GM12878 (cell line): ENCODE results near the gene DIS3L2. TPM values are rescaled to one million over a fixed set of nuclear protein-coding genes. Genes with fewer than 3 reads are reported as not detected.

Source experiments
- ATAC-seq: fragments of 200-7000 bp; cut with Tn5 transposase; 3 replicates; pipeline ENCODE4 v1.9.1; 2020; ENCODE audit warnings: mild to moderate bottlenecking, moderate library complexity
- BruUV-seq: library from RNA; stranded (reverse); fragments of 400-500 nt; replicated peaks from 2 replicates; lab custom pipeline; 2021; lab: Mats Ljungman, UMichigan
- CTCF ChIA-PET: fragments of 300-600 bp; sonication (Branson Sonifier 250); formaldehyde crosslinking; extraction: SDS; loops from one replicate; lab custom pipeline; 2021; ENCODE audit warnings: inconsistent platforms; lab: Yijun Ruan, JAX
- POLR2A ChIA-PET: fragments of 350-600 bp; formaldehyde crosslinking; extraction: SDS; loops from one replicate; lab custom pipeline; 2021; ENCODE audit warnings: inconsistent platforms; lab: Charles Lee
- RAD21 ChIA-PET: fragments of 300-600 bp; sonication (Branson Sonifier 250); formaldehyde crosslinking; loops from one replicate; lab custom pipeline; 2023; ENCODE audit warnings: antibody characterized with exemption; ENCODE audit not compliant: unreplicated experiment; lab: Charles Lee
- SMC1A ChIA-PET: fragments of 300-600 bp; sonication (Branson Sonifier 250); formaldehyde crosslinking; loops from one replicate; lab custom pipeline; 2023; ENCODE audit not compliant: unreplicated experiment, uncharacterized antibody; lab: Charles Lee
- DNase-seq: peaks from one replicate; pipeline ENCODE4 v3.0.0-alpha.2; 2011; ENCODE audit warnings: low read depth, low spot score
- FAIRE-seq: peaks from 3 replicates; lab custom pipeline; 2011; peaks lifted over from hg19 to GRCh38; lab: Jason Lieb, UNC
- H2AFZ ChIP-seq: 2 replicates; pipeline ENCODE4 v1.6.0; 2011; ENCODE audit warnings: low read depth, low read length, control low read depth; ENCODE audit not compliant: control insufficient read depth
- H3K27ac ChIP-seq: 2 replicates; pipeline ENCODE4 v1.5.1; 2011; ENCODE audit warnings: control low read depth; ENCODE audit not compliant: control insufficient read depth, insufficient read depth
- H3K27me3 ChIP-seq, 2 experiments: replicated peaks in 1 of 2; 2 replicates each; pipeline versions ENCODE4 v1.6.0 to v1.6.1; 2011; ENCODE audit warnings: low read length in 1 of 2; ENCODE audit not compliant: control insufficient read depth in 2 of 2, insufficient read depth in 2 of 2
- H3K36me3 ChIP-seq, 2 experiments: 2 replicates each; pipeline ENCODE4 v1.5.1; 2011; ENCODE audit warnings: low read length in 1 of 2; ENCODE audit not compliant: control insufficient read depth in 2 of 2, insufficient read depth in 2 of 2
- H3K4me1 ChIP-seq: 2 replicates; pipeline ENCODE4 v1.6.1; 2011; ENCODE audit warnings: mild to moderate bottlenecking, low read length, moderate library complexity, mixed read lengths; ENCODE audit not compliant: control insufficient read depth, insufficient read depth
- H3K4me2 ChIP-seq: 2 replicates; pipeline ENCODE4 v1.6.0; 2011; ENCODE audit warnings: control low read depth; ENCODE audit not compliant: control insufficient read depth, insufficient read depth
- H3K4me3 ChIP-seq: fragments of 200-600 bp; sonication (generic); 2 replicates; pipeline ENCODE4 v1.5.1; 2016
- H3K79me2 ChIP-seq: 2 replicates; pipeline ENCODE4 v1.6.0; 2011; ENCODE audit warnings: low read length; ENCODE audit not compliant: control insufficient read depth, insufficient read depth
- H3K9ac ChIP-seq: 2 replicates; pipeline ENCODE4 v1.8.0; 2011; ENCODE audit warnings: low read length, control low read depth, mixed read lengths; ENCODE audit not compliant: control insufficient read depth, insufficient read depth
- H3K9me3 ChIP-seq: replicated peaks from 3 replicates; pipeline ENCODE4 v1.5.1; 2011; ENCODE audit warnings: mild to moderate bottlenecking, low read length; ENCODE audit not compliant: control insufficient read depth, insufficient read depth
- H4K20me1 ChIP-seq: 2 replicates; pipeline ENCODE4 v1.6.0; 2011; ENCODE audit not compliant: control insufficient read depth, insufficient read depth
- BACH1 ChIP-seq: fragments of 450-650 bp; IDR thresholded peaks from 2 replicates; pipeline ENCODE4 v1.6.1; 2017; ENCODE audit warnings: mild to moderate bottlenecking, borderline replicate concordance
- BRCA1 ChIP-seq: IDR thresholded peaks from 2 replicates; pipeline ENCODE4 v1.6.1; 2011; ENCODE audit warnings: low read depth, low read length, improper control_type of control experiment
- ETV6 ChIP-seq, 2 experiments: fragments of 450-650 bp in 1 of 2; IDR thresholded peaks in 1 of 2; conservative IDR thresholded peaks in 1 of 2; 2 replicates each; pipeline ENCODE4 v1.6.1; 2014; ENCODE audit warnings: antibody characterized with exemption in 1 of 2, borderline replicate concordance in 1 of 2, low read depth in 1 of 2, mild to moderate bottlenecking in 1 of 2, moderate library complexity in 1 of 2
- GATAD2B ChIP-seq: fragments of 450-650 bp; conservative IDR thresholded peaks from 2 replicates; pipeline ENCODE4 v1.6.1; 2017; ENCODE audit warnings: low read depth, mild to moderate bottlenecking, moderate library complexity
- LARP7 ChIP-seq: fragments of 450-650 bp; IDR thresholded peaks from 2 replicates; pipeline ENCODE4 v1.6.1; 2017; ENCODE audit warnings: mild to moderate bottlenecking
- RAD51 ChIP-seq: fragments of 450-650 bp; IDR thresholded peaks from 2 replicates; pipeline ENCODE4 v1.6.1; 2016; ENCODE audit warnings: moderate library complexity, mild to moderate bottlenecking, inconsistent platforms
- SMAD5 ChIP-seq: IDR thresholded peaks from 2 replicates; pipeline ENCODE4 v1.6.1; 2016; ENCODE audit warnings: antibody characterized with exemption, low read depth
- SUZ12 ChIP-seq: fragments of 200-600 bp; sonication (generic); IDR thresholded peaks from one replicate; pipeline ENCODE4 v1.6.1; 2018; ENCODE audit warnings: antibody characterized with exemption, mild to moderate bottlenecking; ENCODE audit not compliant: unreplicated experiment
- WGBS: methylation state at CpG from one replicate; pipeline ENCODE4 v1.1.6; 2016; ENCODE audit warnings: low lambda C conversion rate; ENCODE audit not compliant: insufficient replicate concordance, insufficient coverage; ENCODE audit errors: missing lambda C conversion rate; 5-methylcytosine and 5-hydroxymethylcytosine counted together
- in situ Hi-C: fragments of 300-500 bp; cut with MboI; formaldehyde crosslinking; loops from 9 replicates; pipeline ENCODE4 v1.14.3; 2018; ENCODE audit warnings: mixed read lengths
- intact Hi-C: fragments of 100-400 bp; cut with micrococcal nuclease; formaldehyde crosslinking; loops from one replicate; pipeline ENCODE4 v1.14.2; 2022; ENCODE audit not compliant: unreplicated experiment
- polyA plus RNA-seq, 11 experiments: library from polyadenylated mRNA; depleted of rRNA in 4 of 11; unstranded in 6 of 11; stranded (reverse) in 5 of 11; fragments of >200 nt; fragmentation: Nextera tagmentation in 4 of 11; fragmentation: Illumina TruSeq in 1 of 11; extraction: Ambion mirVana in 4 of 11; extraction: Trizol in 1 of 11; gene quantifications; 1 replicate in 1 of 11; 2 replicates in 10 of 11; pipeline versions ENCODE4 v1.2.1 to v1.2.3, GENCODE V29; 2011 to 2016; ENCODE audit warnings: inconsistent platforms in 2 of 11, missing spikeins in 2 of 11, low read depth in 1 of 11
- total RNA-seq, 4 experiments: library from RNA; depleted of rRNA in 3 of 4; stranded (reverse); fragments of >200 nt in 3 of 4; fragmentation: Illumina TruSeq in 1 of 4; extraction: Trizol in 1 of 4; gene quantifications; 2 replicates each; pipeline versions ENCODE4 v1.2.1 to v1.2.3, GENCODE V29; 2013 to 2021
- TF ChIP-seq, protein P1 (sequence below): fragments of 450-650 bp; IDR thresholded peaks from 2 replicates; pipeline ENCODE4 v1.6.1; 2018; ENCODE audit warnings: mild to moderate bottlenecking, low read depth, moderate library complexity; ENCODE audit not compliant: partially characterized antibody
- TF ChIP-seq, protein P2 (sequence below): fragments of 450-650 bp; IDR thresholded peaks from 2 replicates; pipeline ENCODE4 v1.6.1; 2016; ENCODE audit warnings: mild to moderate bottlenecking, moderate library complexity, borderline replicate concordance

The DIS3L2 gene
- total and polyA plus RNA-seq, 10 of the 15 experiments (the other 5 are each of a cell fraction or from before 2014, with no cell fraction given) = 3.5 to 27.1 (median 16.0) TPM

DNA sequence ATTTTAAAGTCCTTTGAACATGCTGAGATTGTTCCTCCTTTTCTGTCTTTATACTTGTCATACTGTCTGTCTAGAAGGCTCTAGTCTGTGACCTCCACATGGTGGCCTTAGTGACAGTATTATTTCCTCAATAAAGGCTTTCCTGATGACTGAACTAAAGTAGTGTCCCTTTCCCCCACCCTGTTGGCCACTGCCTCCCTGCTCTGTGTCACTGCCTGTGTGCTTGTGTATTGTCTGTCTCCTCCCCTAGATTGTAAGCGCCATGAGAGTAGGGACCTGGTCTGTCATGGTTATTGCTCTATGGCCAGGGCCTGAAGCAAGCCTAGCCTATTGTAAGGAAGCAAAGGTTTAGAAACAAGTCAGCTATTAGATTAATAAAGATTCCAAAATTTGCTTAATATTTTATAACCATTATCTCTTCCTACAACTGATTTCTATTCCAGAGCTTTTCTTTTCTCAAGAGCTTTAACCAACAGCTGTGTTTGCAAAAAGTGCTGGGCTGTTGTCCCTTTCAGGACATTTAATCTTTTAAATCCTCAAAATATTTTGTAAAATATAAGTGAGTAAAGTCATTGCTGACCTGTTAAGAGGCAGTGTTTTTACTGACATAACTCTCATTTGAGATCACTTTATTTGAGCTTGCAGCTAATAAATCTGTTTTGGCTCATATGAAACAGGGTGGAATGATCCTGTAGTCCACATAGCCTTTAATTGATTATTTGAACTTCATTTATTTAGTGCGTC is 35.5 kb downstream of the DIS3L2 start:
- ChIA-PET RAD21 (no interaction called here), POLR2A (no interaction called here), SMC1A (no interaction called here)
- no peak for DNase-seq
- no peaks in the 10 kb centered on the region for H4K20me1 ChIP-seq
- no peak overlapping the region for H3K9ac ChIP-seq
- H3K36me3 ChIP-seq = no peaks in the 10 kb centered on the region; a peak in 1 of 4 replicates
- H3K4me2 ChIP-seq = no peak overlapping the region
- H3K79me2 ChIP-seq = no peaks in the 10 kb centered on the region; the same call in 1 of the 2 replicates
- TF ChIP-seq SUZ12 (no peak), BACH1 (no peak), GATAD2B (no peak), SMAD5 (no peak), LARP7 (no peak), BRCA1 (no peak)
- TF ChIP-seq, all 136 proteins: peak for 0
- BruUV-seq = no TSS peak
- no peaks in the 10 kb centered on the region for H3K9me3 ChIP-seq
- H3K27me3 ChIP-seq = no peaks in the 10 kb centered on the region
- FAIRE-seq = no peak
- no peaks in the 10 kb centered on the region for H3K4me1 ChIP-seq
- in situ Hi-C loops = no loop called here
- CTCF ChIA-PET = interaction anchor here (1.4 kb wide), 1 partner anchor 11 kb away, joined by 4 read pairs; no protein-coding TSS in a partner anchor
- WGBS = 97% methylated on average over 2 of the region's 2 CpGs
- ATAC-seq = no peak
- no peak overlapping the region for H2AFZ ChIP-seq
- H3K27ac ChIP-seq = no peak overlapping the region
- intact Hi-C loops = no loop called here
- H3K4me3 ChIP-seq = no peak overlapping the region

DNA sequence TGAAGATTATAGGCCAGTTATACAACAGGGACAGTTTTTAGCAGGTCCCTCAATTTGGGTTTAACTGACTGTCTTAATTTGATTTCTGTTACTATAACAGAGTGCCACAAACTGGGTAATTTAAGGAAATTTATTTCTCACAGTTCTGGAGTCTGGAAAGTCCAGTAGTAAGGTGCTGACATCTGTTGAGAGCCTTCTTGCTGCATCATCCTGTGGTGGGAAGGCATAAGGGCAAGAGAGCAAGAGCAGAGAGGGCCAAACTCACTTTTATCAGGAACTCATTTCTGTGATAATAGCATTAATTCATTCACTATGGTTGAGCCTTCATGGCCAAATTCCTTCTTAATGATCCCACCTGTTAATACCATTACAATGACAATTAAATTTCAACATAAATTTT is 36.5 kb downstream of the DIS3L2 start:
- CTCF ChIA-PET = no interaction called here
- FAIRE-seq (no peak), DNase-seq (no peak), ATAC-seq (no peak)
- Histone ChIP-seq H3K27ac (no peak overlapping the region), H3K36me3 (no peaks in the 10 kb centered on the region; a peak in 1 of 4 replicates), H3K27me3 (no peaks in the 10 kb centered on the region), H3K9ac (no peak overlapping the region), H2AFZ (no peak overlapping the region), H3K9me3 (no peaks in the 10 kb centered on the region), H3K4me2 (no peak overlapping the region), H4K20me1 (no peaks in the 10 kb centered on the region), H3K4me3 (no peak overlapping the region), H3K79me2 (no peaks in the 10 kb centered on the region; the same call in 1 of the 2 replicates), H3K4me1 (no peaks in the 10 kb centered on the region)
- POLR2A ChIA-PET = no interaction called here
- in situ Hi-C loops (no loop called here), intact Hi-C loops (no loop called here)
- BruUV-seq = no TSS peak
- RAD21 ChIA-PET = no interaction called here
- SMC1A ChIA-PET = no interaction called here
- TF ChIP-seq, protein P1, sequence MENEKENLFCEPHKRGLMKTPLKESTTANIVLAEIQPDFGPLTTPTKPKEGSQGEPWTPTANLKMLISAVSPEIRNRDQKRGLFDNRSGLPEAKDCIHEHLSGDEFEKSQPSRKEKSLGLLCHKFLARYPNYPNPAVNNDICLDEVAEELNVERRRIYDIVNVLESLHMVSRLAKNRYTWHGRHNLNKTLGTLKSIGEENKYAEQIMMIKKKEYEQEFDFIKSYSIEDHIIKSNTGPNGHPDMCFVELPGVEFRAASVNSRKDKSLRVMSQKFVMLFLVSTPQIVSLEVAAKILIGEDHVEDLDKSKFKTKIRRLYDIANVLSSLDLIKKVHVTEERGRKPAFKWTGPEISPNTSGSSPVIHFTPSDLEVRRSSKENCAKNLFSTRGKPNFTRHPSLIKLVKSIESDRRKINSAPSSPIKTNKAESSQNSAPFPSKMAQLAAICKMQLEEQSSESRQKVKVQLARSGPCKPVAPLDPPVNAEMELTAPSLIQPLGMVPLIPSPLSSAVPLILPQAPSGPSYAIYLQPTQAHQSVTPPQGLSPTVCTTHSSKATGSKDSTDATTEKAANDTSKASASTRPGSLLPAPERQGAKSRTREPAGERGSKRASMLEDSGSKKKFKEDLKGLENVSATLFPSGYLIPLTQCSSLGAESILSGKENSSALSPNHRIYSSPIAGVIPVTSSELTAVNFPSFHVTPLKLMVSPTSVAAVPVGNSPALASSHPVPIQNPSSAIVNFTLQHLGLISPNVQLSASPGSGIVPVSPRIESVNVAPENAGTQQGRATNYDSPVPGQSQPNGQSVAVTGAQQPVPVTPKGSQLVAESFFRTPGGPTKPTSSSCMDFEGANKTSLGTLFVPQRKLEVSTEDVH = no peak
- TF ChIP-seq ETV6 (conservative IDR thresholded peaks at IDR 0.05 in 1 of 2, IDR thresholded peaks at IDR 0.05 in 1 of 2; ENCODE audit: borderline replicate concordance in 1 of 2, low read depth in 1 of 2) = no peak
- TF ChIP-seq, protein P2, sequence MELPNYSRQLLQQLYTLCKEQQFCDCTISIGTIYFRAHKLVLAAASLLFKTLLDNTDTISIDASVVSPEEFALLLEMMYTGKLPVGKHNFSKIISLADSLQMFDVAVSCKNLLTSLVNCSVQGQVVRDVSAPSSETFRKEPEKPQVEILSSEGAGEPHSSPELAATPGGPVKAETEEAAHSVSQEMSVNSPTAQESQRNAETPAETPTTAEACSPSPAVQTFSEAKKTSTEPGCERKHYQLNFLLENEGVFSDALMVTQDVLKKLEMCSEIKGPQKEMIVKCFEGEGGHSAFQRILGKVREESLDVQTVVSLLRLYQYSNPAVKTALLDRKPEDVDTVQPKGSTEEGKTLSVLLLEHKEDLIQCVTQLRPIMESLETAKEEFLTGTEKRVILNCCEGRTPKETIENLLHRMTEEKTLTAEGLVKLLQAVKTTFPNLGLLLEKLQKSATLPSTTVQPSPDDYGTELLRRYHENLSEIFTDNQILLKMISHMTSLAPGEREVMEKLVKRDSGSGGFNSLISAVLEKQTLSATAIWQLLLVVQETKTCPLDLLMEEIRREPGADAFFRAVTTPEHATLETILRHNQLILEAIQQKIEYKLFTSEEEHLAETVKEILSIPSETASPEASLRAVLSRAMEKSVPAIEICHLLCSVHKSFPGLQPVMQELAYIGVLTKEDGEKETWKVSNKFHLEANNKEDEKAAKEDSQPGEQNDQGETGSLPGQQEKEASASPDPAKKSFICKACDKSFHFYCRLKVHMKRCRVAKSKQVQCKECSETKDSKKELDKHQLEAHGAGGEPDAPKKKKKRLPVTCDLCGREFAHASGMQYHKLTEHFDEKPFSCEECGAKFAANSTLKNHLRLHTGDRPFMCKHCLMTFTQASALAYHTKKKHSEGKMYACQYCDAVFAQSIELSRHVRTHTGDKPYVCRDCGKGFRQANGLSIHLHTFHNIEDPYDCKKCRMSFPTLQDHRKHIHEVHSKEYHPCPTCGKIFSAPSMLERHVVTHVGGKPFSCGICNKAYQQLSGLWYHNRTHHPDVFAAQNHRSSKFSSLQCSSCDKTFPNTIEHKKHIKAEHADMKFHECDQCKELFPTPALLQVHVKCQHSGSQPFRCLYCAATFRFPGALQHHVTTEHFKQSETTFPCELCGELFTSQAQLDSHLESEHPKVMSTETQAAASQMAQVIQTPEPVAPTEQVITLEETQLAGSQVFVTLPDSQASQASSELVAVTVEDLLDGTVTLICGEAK = no peak
- TF ChIP-seq RAD51 = no peak
